Endothelial cell of umbilical vein (primary cell): ENCODE results near the gene UROD. TPM values are rescaled to one million over a fixed set of nuclear protein-coding genes. Genes with fewer than 3 reads are reported as not detected.

ENCODE experiments used
- BruUV-seq: library from RNA; stranded (reverse); fragments of 400-500 nt; replicated peaks from 2 replicates; lab custom pipeline; 2021; lab: Mats Ljungman, UMichigan
- CTCF ChIA-PET: fragments of 300-600, 350-600 bp; sonication (Branson Sonifier 250); formaldehyde crosslinking; loops from one replicate; lab custom pipeline; 2021; ENCODE audit warnings: antibody characterized with exemption, inconsistent platforms; lab: Charles Lee
- POLR2A ChIA-PET: fragments of 300-600, 350-600 bp; sonication (Branson Sonifier 250); formaldehyde crosslinking; loops from one replicate; lab custom pipeline; 2021; ENCODE audit warnings: antibody characterized with exemption, inconsistent platforms; lab: Charles Lee
- DNase-seq: peaks from one replicate; pipeline ENCODE4 v3.0.0-alpha.2; 2011; ENCODE audit warnings: low read depth, low spot score
- FAIRE-seq: peaks from 2 replicates; lab custom pipeline; 2011; peaks lifted over from hg19 to GRCh38; lab: Jason Lieb, UNC
- H2AFZ ChIP-seq: 2 replicates; pipeline ENCODE4 v1.6.0; 2012; ENCODE audit warnings: low read depth, low read length, control low read depth, inconsistent platforms
- H3K27ac ChIP-seq: 2 replicates; pipeline ENCODE4 v1.5.1; 2011; ENCODE audit warnings: low read depth, mild to moderate bottlenecking, control low read depth, low read length, moderate library complexity; ENCODE audit not compliant: insufficient read depth
- H3K27me3 ChIP-seq, 2 experiments: 2 replicates each; pipeline versions ENCODE4 v1.6.0 to v1.6.1; 2011; ENCODE audit warnings: low read length in 2 of 2, mixed read lengths in 1 of 2; ENCODE audit not compliant: control insufficient read depth in 2 of 2, insufficient read depth in 2 of 2
- H3K36me3 ChIP-seq, 2 experiments: 2 replicates in 1 of 2; 3 replicates in 1 of 2; pipeline ENCODE4 v1.5.1; 2011; ENCODE audit warnings: low read length in 2 of 2, mild to moderate bottlenecking in 1 of 2, moderate library complexity in 1 of 2; ENCODE audit not compliant: control insufficient read depth in 2 of 2, insufficient read depth in 2 of 2; ENCODE audit errors: extremely low read depth in 1 of 2
- H3K4me1 ChIP-seq: 3 replicates; pipeline ENCODE4 v1.5.1; 2011; ENCODE audit warnings: mild to moderate bottlenecking, low read length; ENCODE audit not compliant: control insufficient read depth, insufficient read depth; ENCODE audit errors: extremely low read depth
- H3K4me2 ChIP-seq: 2 replicates; pipeline ENCODE4 v1.6.1; 2011; ENCODE audit warnings: low read length, control low read depth, mixed read lengths; ENCODE audit not compliant: insufficient read depth
- H3K4me3 ChIP-seq, 3 experiments: fragments of 200-600 bp in 1 of 3; sonication (generic), shearing (Covaris generic) in 1 of 3; replicated peaks in 1 of 3; 2 replicates each; pipeline ENCODE4 v1.5.1; 2011 to 2016; ENCODE audit warnings: control low read depth in 3 of 3, low read length in 3 of 3, mild to moderate bottlenecking in 2 of 3, inconsistent platforms in 1 of 3, low read depth in 1 of 3, moderate library complexity in 1 of 3; ENCODE audit not compliant: insufficient read depth in 1 of 3
- H3K79me2 ChIP-seq: 2 replicates; pipeline ENCODE4 v1.6.0; 2012; ENCODE audit warnings: low read length, inconsistent platforms; ENCODE audit not compliant: control insufficient read depth, insufficient read depth
- H3K9ac ChIP-seq: replicated peaks from 2 replicates; pipeline ENCODE3; 2011; ENCODE audit warnings: low read length, control low read depth; ENCODE audit not compliant: insufficient read depth; ENCODE audit errors: extremely low read depth
- H3K9me1 ChIP-seq: replicated peaks from 3 replicates; pipeline ENCODE4 v1.6.0; 2011; ENCODE audit warnings: mild to moderate bottlenecking, low read length; ENCODE audit not compliant: control insufficient read depth, insufficient read depth; ENCODE audit errors: extremely low read depth
- H3K9me3 ChIP-seq: replicated peaks from 2 replicates; pipeline ENCODE4 v1.5.1; 2012; ENCODE audit warnings: low read length, inconsistent platforms; ENCODE audit not compliant: control insufficient read depth, insufficient read depth
- H4K20me1 ChIP-seq: replicated peaks from 2 replicates; pipeline ENCODE3; 2011; ENCODE audit warnings: mild to moderate bottlenecking, low read length; ENCODE audit not compliant: control insufficient read depth, insufficient read depth; ENCODE audit errors: extremely low read depth
- CTCF ChIP-seq, 2 donors: IDR thresholded peaks; 1 replicate in 1 of 2; 2 replicates in 1 of 2; pipeline ENCODE4 v1.5.1; 2011; ENCODE audit warnings: low read length in 2 of 2, mild to moderate bottlenecking in 2 of 2, moderate library complexity in 2 of 2, control low read depth in 1 of 2, inconsistent platforms in 1 of 2, low read depth in 1 of 2; ENCODE audit not compliant: insufficient read depth in 1 of 2; ENCODE audit errors: extremely low read depth in 1 of 2
- EZH2 ChIP-seq: IDR thresholded peaks from 2 replicates; pipeline ENCODE4 v1.6.1; 2012; ENCODE audit warnings: borderline replicate concordance, low read depth, mild to moderate bottlenecking, moderate library complexity, low read length, inconsistent platforms; ENCODE audit not compliant: severe bottlenecking
- FOS ChIP-seq: IDR thresholded peaks from 2 replicates; pipeline ENCODE4 v1.6.1; 2011; ENCODE audit warnings: mild to moderate bottlenecking, low read length, moderate library complexity, borderline replicate concordance; ENCODE audit not compliant: insufficient read depth
- GATA2 ChIP-seq: IDR thresholded peaks from 2 replicates; pipeline ENCODE4 v1.7.0; 2011; ENCODE audit warnings: low read depth, mild to moderate bottlenecking, moderate library complexity, mixed read lengths, low read length; ENCODE audit not compliant: insufficient read length, insufficient read depth
- JUN ChIP-seq: IDR thresholded peaks from 2 replicates; pipeline ENCODE4 v1.6.1; 2011; ENCODE audit warnings: borderline replicate concordance, low read depth; ENCODE audit not compliant: insufficient read length, insufficient read depth
- MAX ChIP-seq: IDR thresholded peaks from 2 replicates; pipeline ENCODE4 v1.6.1; 2011; ENCODE audit not compliant: insufficient read depth, insufficient read length
- MYC ChIP-seq: IDR thresholded peaks from one replicate; pipeline ENCODE4 v1.6.1; 2011; ENCODE audit warnings: mild to moderate bottlenecking, low read depth, low read length
- POLR2A ChIP-seq: IDR thresholded peaks from 2 replicates; pipeline ENCODE4 v1.6.1; 2012; ENCODE audit warnings: low read depth, mild to moderate bottlenecking, control low read depth, low read length
- POLR2AphosphoS5 ChIP-seq: IDR thresholded peaks from 2 replicates; pipeline ENCODE4 v1.6.1; 2012; ENCODE audit warnings: low read depth, mild to moderate bottlenecking, control low read depth, low read length, moderate library complexity; ENCODE audit not compliant: insufficient read depth
- dilution Hi-C: fragments of 300-500 bp; cut with MboI; formaldehyde crosslinking; loops from one replicate; pipeline ENCODE4 v1.15.0; 2019; ENCODE audit warnings: low sequenced_read_pairs; ENCODE audit not compliant: extremely low pct_ligation_motif_present
- intact Hi-C: fragments of 100-400 bp; cut with micrococcal nuclease; formaldehyde crosslinking; loops from one replicate; pipeline ENCODE4 v1.10.0; 2022
- polyA plus RNA-seq, 4 experiments: library from polyadenylated mRNA; depleted of rRNA in 3 of 4; stranded (reverse) in 3 of 4; unstranded in 1 of 4; fragments of >200 nt; gene quantifications; 2 replicates each; pipeline versions ENCODE4 v1.2.1 to v1.2.3, GENCODE V29; 2011 to 2012; ENCODE audit warnings: missing spikeins in 1 of 4
- total RNA-seq: library from RNA; stranded (reverse); gene quantifications from 2 replicates; pipeline ENCODE4 v1.2.3, GENCODE V29; 2021

The UROD gene
- total and polyA plus RNA-seq, 2 donors (not counting 3 experiments of a cell fraction or from before 2014, with no cell fraction given), result 192 to 636 TPM

DNA sequence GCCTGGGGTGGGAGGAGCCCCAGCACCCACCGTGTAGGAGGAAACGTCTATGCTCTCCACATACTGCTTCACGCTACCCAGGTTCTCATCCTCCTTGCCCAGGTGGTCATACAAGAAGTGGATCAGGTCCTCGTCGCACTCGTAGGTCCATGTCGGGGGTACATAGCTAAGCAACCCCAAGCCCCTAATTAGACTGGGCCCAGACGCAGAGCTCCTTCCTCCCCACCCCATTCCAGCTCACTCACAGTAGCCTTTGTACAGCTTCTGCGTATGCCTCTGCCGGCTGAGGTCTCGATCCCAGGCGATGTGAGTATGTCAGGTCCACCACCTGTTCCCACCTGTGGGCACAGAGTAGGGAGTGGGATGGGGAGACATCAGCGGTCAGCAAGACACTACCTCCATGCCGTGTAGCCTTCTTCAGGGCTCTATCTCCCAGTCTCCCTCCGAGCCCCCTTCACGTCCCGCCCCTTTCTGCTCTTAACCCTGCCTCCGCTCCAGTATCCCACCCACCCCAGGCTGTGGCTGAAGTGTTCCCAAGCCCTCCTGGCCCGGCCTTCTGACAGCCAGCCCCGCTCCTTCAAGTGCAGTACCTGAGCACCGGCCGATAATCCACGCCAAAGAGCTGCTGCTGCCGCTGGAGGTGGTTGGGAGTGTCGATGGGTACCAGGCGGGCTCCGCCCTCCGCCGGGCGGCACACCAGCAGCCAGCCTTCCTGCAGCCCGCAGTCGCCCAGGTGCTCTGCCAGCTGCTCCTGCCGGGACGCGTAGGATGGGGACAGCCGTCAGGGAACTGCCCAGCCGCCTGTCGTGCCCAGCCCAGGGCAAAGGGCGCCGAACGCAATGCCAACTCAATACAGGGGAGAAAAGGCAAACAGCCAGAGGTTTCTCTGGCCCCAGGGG, 1.8 kb upstream of the UROD start:
- peak; percentile 24 for DNase-seq
- Histone ChIP-seq H3K27me3 (no peaks in the 10 kb centered on the region), H3K36me3 (peaks cover 17 to 40% of the 10 kb centered on the region in 2 experiments), H3K79me2 (peaks cover 22% of the 10 kb centered on the region), H2AFZ (peak overlapping the region; percentile 80), H3K4me3 (peak overlapping the region; percentile 38 to 79 (median 66)), H3K4me2 (peak overlapping the region; percentile 65), H3K27ac (no peak overlapping the region), H3K9me1 (no peaks in the 10 kb centered on the region), H3K9ac (peak overlapping the region; percentile 63), H3K9me3 (no peaks in the 10 kb centered on the region), H3K4me1 (peaks cover 28% of the 10 kb centered on the region), H4K20me1 (no peaks in the 10 kb centered on the region)
- no TSS peak for BruUV-seq
- CTCF ChIA-PET, result interaction anchor here (0.5 to 12.8 kb wide), 21 partner anchors 10 to 522 kb away, joined by 3 to 556 read pairs (median 5); partner anchors contain the start of genes EIF2B3, MUTYH, PLK3 and TESK2
- POLR2A ChIA-PET, result interaction anchor here (0.8 to 3.0 kb wide), 8 partner anchors 174 to 575 kb away, joined by 3 to 24 read pairs (median 7); partner anchors contain the start of genes BTBD19, PLK3, PRDX1 and RPS8
- dilution Hi-C loops (no loop called here), intact Hi-C loops (loop anchor here (5.0 to 10.0 kb wide), 2 partner anchors 195 to 278 kb away; partner anchors contain the start of genes RNU5D-1 and ZSWIM5)
- peak; percentile 68 for FAIRE-seq
- TF ChIP-seq POLR2AphosphoS5 (no peak), FOS (no peak), GATA2 (no peak), MAX (no peak), CTCF (IDR thresholded peaks at IDR 0.05; ENCODE audit: extremely low read depth in 1 of 2, insufficient read depth in 1 of 2, low read depth in 1 of 2, low read length in 2 of 2) (no peak), POLR2A (no peak), JUN (no peak), MYC (no peak), EZH2 (no peak)
